NCI-H1694 treated with DMSO at 0.1 percent for 48 hours (cell line): Measurements from ENCODE around the gene OR4Q2.
"Not testable (repeated sequence)": the region's sequence is repeated elsewhere in the genome, so short reads cannot be mapped to it uniquely, and the experiment has no call there.

Experiments
- DNase-seq: peaks from one replicate; lab custom pipeline; 2025; lab: John Stamatoyannopoulos, UW

Gene OR4Q2

GRCh38 chr14:20001863-20002262 is at the start of gene OR4Q2:
Gene OR4Q2, plus strand, starts transcription at chr14:20002163.
- no peak for DNase-seq

- not testable (repeated sequence) for DNase-seq
Measured at GRCh38 chr14:19969735-19970134, 32.2 kb upstream of the OR4Q2 start.

- no peak for DNase-seq
Measured at GRCh38 chr14:19974844-19975243, 27.1 kb upstream of the OR4Q2 start.

GRCh38 chr14:19975291-19975690 is 26.7 kb upstream of the OR4Q2 start, which contains the start of gene OR4K15:
Gene OR4K15, plus strand, starts transcription at chr14:19975591. Its CDS starts 0 bp downstream, at chr14:19975591.
- no peak for DNase-seq

- no peak for DNase-seq
Measured at GRCh38 chr14:19993438-19993837, 8.5 kb upstream of the OR4Q2 start.

GRCh38 chr14:20002319-20002718 is 356 bp downstream of the OR4Q2 start:
- DNase-seq: no peak

GRCh38 chr14:20008156-20008555 is 6.2 kb downstream of the OR4Q2 start:
- DNase-seq: no peak

- no peak for DNase-seq
Measured at GRCh38 chr14:20019257-20019865, 17.4 kb downstream of the OR4Q2 start, which contains the start of gene OR4K14. Gene OR4K14, minus strand, starts transcription at chr14:20019307. Its CDS starts 4,114 bp downstream, at chr14:20015193.

GRCh38 chr14:20031058-20031457 is 29.1 kb downstream of the OR4Q2 start:
- no peak for DNase-seq

- DNase-seq: no peak
Measured at GRCh38 chr14:20035449-20035848, 33.5 kb downstream of the OR4Q2 start.

GRCh38 chr14:20035938-20036337 is 34.0 kb downstream of the OR4Q2 start, which contains the start of gene OR4K13:
Gene OR4K13, minus strand, starts transcription at chr14:20036038. Its CDS starts 1,280 bp downstream, at chr14:20034758.
- DNase-seq: no peak

- DNase-seq: no peak
Measured at GRCh38 chr14:20044243-20044642, 42.3 kb downstream of the OR4Q2 start.

- no peak for DNase-seq
Measured at GRCh38 chr14:20048202-20048601, 46.2 kb downstream of the OR4Q2 start.
